ENCODE data around the gene SEC23IP.

The SEC23IP gene

DNA sequence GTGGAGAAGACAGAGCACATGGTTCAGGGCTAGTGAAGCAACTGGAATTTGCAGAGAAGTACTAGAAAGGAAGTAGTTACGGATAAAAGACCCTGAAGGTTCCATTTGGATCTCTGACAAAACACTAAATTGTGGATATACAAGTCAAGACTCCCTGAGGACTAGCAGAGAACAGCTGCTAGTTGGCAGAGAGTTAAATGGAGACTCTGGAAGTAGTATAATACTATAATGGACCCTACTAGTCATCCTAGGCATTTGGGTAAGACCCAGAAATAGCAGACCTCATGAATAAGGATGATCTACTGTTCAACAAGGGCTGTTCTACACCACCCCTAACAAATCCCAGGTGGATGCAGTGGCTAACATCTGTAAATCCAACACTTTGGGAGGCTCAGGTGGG lies 39.0 kb upstream of the SEC23IP start:
- TF ChIP-seq, protein P1, sequence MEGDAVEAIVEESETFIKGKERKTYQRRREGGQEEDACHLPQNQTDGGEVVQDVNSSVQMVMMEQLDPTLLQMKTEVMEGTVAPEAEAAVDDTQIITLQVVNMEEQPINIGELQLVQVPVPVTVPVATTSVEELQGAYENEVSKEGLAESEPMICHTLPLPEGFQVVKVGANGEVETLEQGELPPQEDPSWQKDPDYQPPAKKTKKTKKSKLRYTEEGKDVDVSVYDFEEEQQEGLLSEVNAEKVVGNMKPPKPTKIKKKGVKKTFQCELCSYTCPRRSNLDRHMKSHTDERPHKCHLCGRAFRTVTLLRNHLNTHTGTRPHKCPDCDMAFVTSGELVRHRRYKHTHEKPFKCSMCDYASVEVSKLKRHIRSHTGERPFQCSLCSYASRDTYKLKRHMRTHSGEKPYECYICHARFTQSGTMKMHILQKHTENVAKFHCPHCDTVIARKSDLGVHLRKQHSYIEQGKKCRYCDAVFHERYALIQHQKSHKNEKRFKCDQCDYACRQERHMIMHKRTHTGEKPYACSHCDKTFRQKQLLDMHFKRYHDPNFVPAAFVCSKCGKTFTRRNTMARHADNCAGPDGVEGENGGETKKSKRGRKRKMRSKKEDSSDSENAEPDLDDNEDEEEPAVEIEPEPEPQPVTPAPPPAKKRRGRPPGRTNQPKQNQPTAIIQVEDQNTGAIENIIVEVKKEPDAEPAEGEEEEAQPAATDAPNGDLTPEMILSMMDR (conservative IDR thresholded peaks at IDR 0.05; ENCODE audit: low read depth) = no peak
- no peak overlapping the region for H3K27ac ChIP-seq
- no peak for DNase-seq (ENCODE audit: low spot score)
- ChIA-PET CTCF (no interaction called here), POLR2A (ENCODE audit: low non-redundant PET) (no interaction called here)

DNA sequence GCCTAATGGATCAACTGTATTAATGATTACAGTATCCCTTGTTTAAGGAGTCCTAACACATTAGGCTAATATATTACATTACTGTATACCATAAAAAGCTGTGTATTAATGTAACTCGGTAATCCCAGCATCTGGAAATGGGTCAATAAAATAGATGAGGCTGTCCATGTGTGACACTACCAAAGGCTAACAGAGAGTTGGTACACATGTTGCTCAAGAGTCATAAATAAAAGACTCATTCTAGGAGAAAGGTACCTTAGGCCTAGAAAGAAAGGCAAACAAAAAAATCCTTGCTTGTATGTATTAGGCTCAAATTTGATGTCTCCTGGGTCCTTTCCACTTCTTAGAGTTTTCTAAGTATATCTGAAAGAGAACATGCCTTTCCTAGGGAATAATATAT lies 34.5 kb upstream of the SEC23IP start:
- CTCF ChIA-PET = interaction anchor here (0.5 to 1.3 kb wide), 3 partner anchors 88 to 111 kb away, joined by 3 to 5 read pairs (median 3); no protein-coding TSS in a partner anchor
- POLR2A ChIA-PET (ENCODE audit: low non-redundant PET) = no interaction called here
- H3K27ac ChIP-seq = no peak overlapping the region
- no peak for DNase-seq (ENCODE audit: low spot score)
- TF ChIP-seq, protein P1 (conservative IDR thresholded peaks at IDR 0.05; ENCODE audit: low read depth) = no peak

DNA sequence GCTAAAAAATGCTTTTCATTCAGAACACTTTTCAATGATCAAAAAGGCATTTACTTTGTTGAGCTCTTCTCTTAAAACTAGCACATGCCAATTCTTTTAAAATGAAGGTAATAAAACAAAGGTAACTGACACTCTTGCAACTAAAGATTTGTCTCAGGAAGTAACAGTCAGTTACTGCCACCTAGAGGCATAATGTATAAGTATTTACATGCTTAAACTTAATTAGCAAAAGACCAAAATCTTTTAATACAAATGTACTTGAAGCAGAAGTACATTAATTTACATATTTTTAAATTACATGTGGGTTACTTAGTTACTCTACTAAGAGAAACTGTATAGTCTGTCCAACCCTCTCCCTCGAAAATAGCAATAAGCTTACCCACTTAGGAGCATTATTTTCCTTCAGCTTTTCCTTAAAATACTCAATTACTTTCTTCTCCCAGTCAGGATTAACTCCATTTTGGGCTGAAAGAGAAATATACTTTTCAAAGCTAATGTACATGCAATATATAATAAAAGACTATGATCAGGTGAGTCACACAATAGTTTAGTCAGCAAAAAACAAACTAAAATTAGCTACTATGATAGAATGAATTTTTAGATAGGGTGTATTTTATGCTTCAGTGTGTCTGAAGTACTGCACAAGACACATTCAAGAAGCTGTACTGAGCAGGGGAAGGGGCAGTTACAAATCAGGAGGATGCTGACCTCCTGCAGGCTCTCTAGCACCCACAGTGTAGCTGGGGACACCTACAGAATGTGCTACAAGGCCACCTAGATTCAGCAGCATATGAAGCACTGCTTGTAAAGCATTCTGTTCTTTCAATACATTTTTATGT lies 32.9 kb upstream of the SEC23IP start:
- TF ChIP-seq, protein P1 (conservative IDR thresholded peaks at IDR 0.05; ENCODE audit: low read depth) = peak; percentile 71
- H3K27ac ChIP-seq = no peak overlapping the region
- CTCF ChIA-PET = interaction anchor here (0.5 to 2.8 kb wide), 21 partner anchors 8 to 251 kb away, joined by 3 to 26 read pairs (median 4); partner anchors contain the start of gene INPP5F
- DNase-seq (ENCODE audit: low spot score) = peak; percentile 30
- POLR2A ChIA-PET (ENCODE audit: low non-redundant PET) = interaction anchor here (0.5 to 0.6 kb wide), 2 partner anchors 61 to 1753 kb away, joined by 3 read pairs; no protein-coding TSS in a partner anchor

DNA sequence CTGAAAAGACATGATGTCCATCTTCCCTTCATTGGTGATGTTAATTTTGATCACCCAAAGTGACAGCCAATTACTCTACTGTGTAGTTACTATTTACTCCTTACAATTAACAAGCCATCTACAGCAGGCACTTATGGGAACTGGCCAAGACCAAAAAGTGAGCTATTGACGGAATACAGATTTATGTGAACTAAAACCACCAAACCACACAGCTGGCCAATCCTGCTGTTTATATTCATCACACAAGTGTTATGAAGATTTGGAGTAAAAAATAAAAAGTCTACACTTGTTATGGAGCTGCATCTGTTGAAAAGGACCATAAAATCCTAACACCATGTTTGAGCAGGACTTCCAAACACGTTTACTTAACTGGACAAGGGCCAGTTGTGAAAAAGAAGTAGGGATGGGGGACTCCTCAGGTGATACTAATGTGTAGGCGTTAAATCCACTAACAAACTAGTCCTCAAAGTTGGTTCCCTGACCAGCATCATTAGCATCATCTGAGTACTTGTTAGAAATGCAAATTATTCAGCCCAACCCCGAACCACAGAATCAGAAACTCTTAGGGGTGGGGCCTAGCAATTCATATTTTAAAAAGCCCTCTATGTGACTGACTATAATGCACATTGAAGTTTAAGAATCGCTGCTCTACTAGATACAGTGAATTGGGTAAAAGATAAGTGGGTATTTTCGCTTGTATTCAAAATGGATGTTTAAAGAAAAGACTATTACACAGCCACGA lies 31.5 kb upstream of the SEC23IP start:
- ChIA-PET CTCF (interaction anchor here (0.6 to 2.8 kb wide), 5 partner anchors 32 to 252 kb away, joined by 3 to 26 read pairs (median 8); no protein-coding TSS in a partner anchor), POLR2A (ENCODE audit: low non-redundant PET) (no interaction called here)
- TF ChIP-seq, protein P1 (conservative IDR thresholded peaks at IDR 0.05; ENCODE audit: low read depth) = no peak
- no peak overlapping the region for H3K27ac ChIP-seq
- DNase-seq (ENCODE audit: low spot score) = no peak

DNA sequence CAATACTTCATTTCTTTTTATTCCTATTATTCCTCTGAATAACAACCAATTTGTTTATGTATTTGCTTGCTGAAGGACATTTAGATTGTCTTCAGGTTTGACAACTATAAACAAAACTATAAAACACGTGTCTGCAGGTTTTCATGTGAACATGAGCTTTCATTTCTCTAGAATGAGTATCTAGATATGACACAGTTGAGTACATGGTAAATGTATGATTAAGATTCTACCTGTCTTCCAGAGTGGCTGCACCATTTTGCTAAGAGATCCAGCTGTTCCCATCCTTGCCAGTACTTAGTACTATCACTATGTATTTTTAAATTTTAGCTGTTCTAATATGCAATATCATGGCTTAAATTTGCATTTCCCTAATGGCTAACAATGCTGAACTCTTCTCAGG lies 30.0 kb upstream of the SEC23IP start:
- DNase-seq (ENCODE audit: low spot score) = no peak
- no peak overlapping the region for H3K27ac ChIP-seq
- CTCF ChIA-PET = interaction anchor here (0.6 to 1.1 kb wide), 4 partner anchors 112 to 278 kb away, joined by 3 to 5 read pairs (median 4); no protein-coding TSS in a partner anchor
- TF ChIP-seq, protein P1 (conservative IDR thresholded peaks at IDR 0.05; ENCODE audit: low read depth) = no peak
- POLR2A ChIA-PET (ENCODE audit: low non-redundant PET) = no interaction called here

DNA sequence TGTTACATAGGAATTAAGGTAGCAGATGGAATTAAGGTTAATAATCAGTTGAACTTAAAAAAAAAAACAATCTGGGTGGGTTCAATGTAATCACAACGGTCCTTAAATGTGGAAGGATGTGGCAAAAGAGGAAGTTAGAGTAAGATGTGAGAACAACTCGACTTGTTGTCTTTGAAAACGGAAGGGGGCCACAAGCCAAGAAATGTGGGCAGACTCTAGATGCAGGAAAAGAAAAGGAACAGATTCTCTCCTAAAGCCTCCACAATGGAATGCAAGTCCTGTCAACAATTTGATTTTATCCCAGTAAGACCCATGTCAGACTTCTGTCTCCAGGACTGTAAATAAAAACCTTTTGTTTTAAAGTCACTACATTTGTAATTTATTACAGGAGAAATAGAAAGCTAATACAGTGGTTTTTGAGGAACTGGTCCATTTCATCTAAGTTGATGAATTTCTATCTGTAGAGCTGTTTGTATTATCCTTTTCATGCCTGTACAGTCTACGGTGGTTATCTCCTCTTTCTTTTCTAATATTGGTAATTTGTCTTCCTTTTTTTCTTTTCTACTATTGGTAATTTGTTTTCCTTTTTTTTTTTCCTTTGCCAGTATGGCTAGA lies 28.5 kb upstream of the SEC23IP start:
- H3K27ac ChIP-seq = no peak overlapping the region
- DNase-seq (ENCODE audit: low spot score) = no peak
- TF ChIP-seq, protein P1 (conservative IDR thresholded peaks at IDR 0.05; ENCODE audit: low read depth) = no peak
- POLR2A ChIA-PET (ENCODE audit: low non-redundant PET) = no interaction called here
- CTCF ChIA-PET = interaction anchor here (0.7 to 0.8 kb wide), 4 partner anchors 178 to 562 kb away, joined by 3 to 4 read pairs (median 4); no protein-coding TSS in a partner anchor

Data from RWPE1 (cell line).